ENCODE measurements around the gene POLDIP2. TPM values are rescaled to one million over a fixed set of nuclear protein-coding genes. Genes with fewer than 3 reads are reported as not detected.
"Not testable (repeated sequence)": the region's sequence is repeated elsewhere in the genome, so short reads cannot be mapped to it uniquely, and the experiment has no call there.

POLDIP2 gene
- total and polyA plus RNA-seq, 9 of the 15 experiments (the other 6 are each of a cell fraction or from before 2014, with no cell fraction given) = 22.0 to 137 (median 104) TPM

DNA sequence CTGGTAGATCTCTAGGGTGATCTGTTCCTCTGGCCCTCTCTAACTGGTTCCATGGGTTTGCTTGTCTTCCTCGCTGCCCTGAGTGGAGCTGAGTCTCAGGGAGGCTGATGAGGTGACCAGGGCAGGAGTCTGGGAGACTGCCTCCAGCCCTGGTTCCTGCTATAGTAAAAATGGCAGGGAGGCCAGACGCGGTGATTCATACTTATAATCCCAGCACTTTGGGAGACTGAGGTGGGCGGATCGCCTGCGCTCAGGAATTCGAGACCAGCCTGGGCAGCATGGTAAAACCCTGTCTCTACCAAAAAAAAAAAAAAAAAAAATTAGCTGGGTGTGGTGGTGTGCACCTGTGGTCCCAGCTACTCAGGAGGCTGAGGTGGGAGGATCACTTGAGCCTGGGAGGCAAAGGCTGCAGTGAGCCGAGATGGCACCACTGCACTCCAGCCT lies 18.5 kb downstream of the POLDIP2 start:
- H3K4me3 ChIP-seq; ATAC-seq; H3K27me3 ChIP-seq (ENCODE audit: control insufficient read depth in 2 of 2, insufficient read depth in 2 of 2, low read length in 2 of 2); DNase-seq (ENCODE audit: extremely low read depth in 1 of 4, low spot score in 3 of 4); H2AFZ ChIP-seq (ENCODE audit: low read depth, low read length); H3K9ac ChIP-seq (ENCODE audit: insufficient read depth in 1 of 2, low read depth in 2 of 2, low read length in 2 of 2); H3K27ac ChIP-seq (ENCODE audit: extremely low read depth, low read depth, low read length); H3K4me2 ChIP-seq (ENCODE audit: insufficient read depth, low read length); BruUV-seq (replicated peaks); H3K9me3 ChIP-seq (replicated peaks; ENCODE audit: control insufficient read depth, insufficient read depth, low read depth, low read length); intact Hi-C loops (cut with micrococcal nuclease); FAIRE-seq; H3K9me1 ChIP-seq (ENCODE audit: control insufficient read depth, insufficient read depth, low read length); in situ Hi-C loops (cut with MboI): not testable (repeated sequence)
- ChIA-PET CTCF (ENCODE audit: low intra/inter-chr PET ratio) (interaction anchor here (0.6 kb wide), 1 partner anchor 22 kb away, joined by 3 read pairs; no protein-coding TSS in a partner anchor), POLR2A (interaction anchor here (1.5 kb wide), 1 partner anchor 12 kb away, joined by 8 read pairs; no protein-coding TSS in a partner anchor)
- peaks cover 33% of the 10 kb centered on the region for H3K79me2 ChIP-seq (ENCODE audit: control insufficient read depth, insufficient read depth, low read length)
- WGBS (ENCODE audit: insufficient coverage, low coverage, missing lambda C conversion rate) = 91% methylated on average over 7 of the region's 8 CpGs
- H4K20me1 ChIP-seq (replicated peaks; ENCODE audit: control insufficient read depth, insufficient read depth, low read length) = peaks cover 14% of the 10 kb centered on the region
- peaks cover 18 to 20% of the 10 kb centered on the region in 2 experiments; a peak in 4 of 5 replicates for H3K4me1 ChIP-seq (replicated peaks in 1 of 2; ENCODE audit: control insufficient read depth in 2 of 2, insufficient read depth in 2 of 2, low read length in 2 of 2)
- H3K36me3 ChIP-seq (ENCODE audit: control insufficient read depth, insufficient read depth, low read length) = peaks cover 36% of the 10 kb centered on the region

GRCh38 chr17:28338056-28338768 lies 19.1 kb downstream of the POLDIP2 start:
- 62% methylated on average over 5 of the region's 5 CpGs for WGBS (ENCODE audit: insufficient coverage, low coverage, missing lambda C conversion rate)
- H3K9me3 ChIP-seq (replicated peaks; ENCODE audit: control insufficient read depth, insufficient read depth, low read depth, low read length) = no peaks in the 10 kb centered on the region
- H2AFZ ChIP-seq (ENCODE audit: low read depth, low read length) = no peak overlapping the region
- ATAC-seq (no peak), FAIRE-seq (no peak), DNase-seq (ENCODE audit: extremely low read depth in 1 of 4, low spot score in 3 of 4) (no peak)
- TF ChIP-seq CTCF (IDR thresholded peaks at IDR 0.05 in 2 of 3, conservative IDR thresholded peaks at IDR 0.05 in 1 of 3; ENCODE audit: insufficient read depth in 2 of 3, low read depth in 1 of 3, low read length in 3 of 3) (0 out of 6 replicates have a peak, but pooled peaks of 1 of the 3 experiments have one; percentile 6), ZZZ3 (IDR thresholded peaks at IDR 0.05) (no peak), ZNF24 (IDR thresholded peaks at IDR 0.05) (no peak), NFIX (CRISPR knock-in tag; IDR thresholded peaks at IDR 0.05; ENCODE audit: low read depth) (no peak)
- H3K36me3 ChIP-seq (ENCODE audit: control insufficient read depth, insufficient read depth, low read length) = peaks cover 32% of the 10 kb centered on the region; the same call in 2 of the 3 replicates
- H3K27ac ChIP-seq (ENCODE audit: extremely low read depth, low read depth, low read length) = no peak overlapping the region
- H3K9ac ChIP-seq (ENCODE audit: insufficient read depth in 1 of 2, low read depth in 2 of 2, low read length in 2 of 2) = no peak overlapping the region
- H3K27me3 ChIP-seq (ENCODE audit: control insufficient read depth in 2 of 2, insufficient read depth in 2 of 2, low read length in 2 of 2) = no peaks in the 10 kb centered on the region
- CTCF ChIA-PET (ENCODE audit: low intra/inter-chr PET ratio) = interaction anchor here (0.6 kb wide), 1 partner anchor 22 kb away, joined by 3 read pairs; no protein-coding TSS in a partner anchor
- H3K4me2 ChIP-seq (ENCODE audit: insufficient read depth, low read length) = no peak overlapping the region
- no TSS peak for BruUV-seq (replicated peaks)
- peaks cover 14% of the 10 kb centered on the region for H4K20me1 ChIP-seq (replicated peaks; ENCODE audit: control insufficient read depth, insufficient read depth, low read length)
- in situ Hi-C loops (cut with MboI) = no loop called here
- intact Hi-C loops (cut with micrococcal nuclease) = no loop called here
- POLR2A ChIA-PET = interaction anchor here (0.7 to 1.5 kb wide), 2 partner anchors 13 to 72 kb away, joined by 3 to 8 read pairs; no protein-coding TSS in a partner anchor
- H3K4me3 ChIP-seq = no peak overlapping the region
- H3K9me1 ChIP-seq (ENCODE audit: control insufficient read depth, insufficient read depth, low read length) = peaks cover 2% of the 10 kb centered on the region
- peaks cover 33% of the 10 kb centered on the region for H3K79me2 ChIP-seq (ENCODE audit: control insufficient read depth, insufficient read depth, low read length)
- H3K4me1 ChIP-seq (replicated peaks in 1 of 2; ENCODE audit: control insufficient read depth in 2 of 2, insufficient read depth in 2 of 2, low read length in 2 of 2) = peaks cover 19 to 20% of the 10 kb centered on the region in 2 experiments; a peak in 4 of 5 replicates

Measured in K562 (cell line).